Caco-2 (cell line): ENCODE data around the gene MAST4. TPM values are rescaled to one million over a fixed set of nuclear protein-coding genes. Genes with fewer than 3 reads are reported as not detected.

Experiments
- BruUV-seq: library from RNA; stranded (reverse); fragments of 400-500 nt; replicated peaks from 2 replicates; lab custom pipeline; 2021; lab: Mats Ljungman, UMichigan
- CTCF ChIA-PET: fragments of 300-600 bp; sonication (Branson Sonifier 250); formaldehyde crosslinking; loops from one replicate; lab custom pipeline; 2022; ENCODE audit warnings: antibody characterized with exemption; lab: Charles Lee
- POLR2A ChIA-PET: fragments of 300-600 bp; sonication (Branson Sonifier 250); formaldehyde crosslinking; loops from one replicate; lab custom pipeline; 2022; ENCODE audit warnings: antibody characterized with exemption; lab: Charles Lee
- DNase-seq, 2 experiments: peaks; one replicate each; pipeline versions ENCODE4 v3.0.0 to v3.0.0-alpha.2; 2020 to 2022
- H3K27me3 ChIP-seq: replicated peaks from 2 replicates; pipeline ENCODE4 v1.6.0; 2011; ENCODE audit warnings: low read length; ENCODE audit not compliant: control insufficient read depth, insufficient read depth
- H3K36me3 ChIP-seq: 2 replicates; pipeline ENCODE4 v1.5.1; 2011; ENCODE audit warnings: low read length; ENCODE audit not compliant: control insufficient read depth, insufficient read depth
- H3K4me1 ChIP-seq: fragments of 250-450 bp; sonication (Bioruptor Pico); 2 replicates; pipeline ENCODE4 v1.5.1; 2020; ENCODE audit warnings: mild to moderate bottlenecking
- H3K4me3 ChIP-seq: 2 replicates; pipeline ENCODE4 v1.5.1; 2011; ENCODE audit warnings: low read depth, mild to moderate bottlenecking, control low read depth, low read length
- H3K9me3 ChIP-seq: fragments of 250-450 bp; sonication (Bioruptor Pico); 2 replicates; pipeline ENCODE4 v1.5.1; 2020; ENCODE audit warnings: mild to moderate bottlenecking, moderate library complexity
- H3K27ac Mint-ChIP-seq: one replicate; pipeline ENCODE4 v1.8.0; 2022; ENCODE audit warnings: mixed read lengths; ENCODE audit not compliant: unreplicated experiment
- H3K27me3 Mint-ChIP-seq: one replicate; pipeline ENCODE4 v1.8.0; 2022; ENCODE audit warnings: mixed read lengths; ENCODE audit not compliant: insufficient read depth, unreplicated experiment
- H3K36me3 Mint-ChIP-seq: one replicate; pipeline ENCODE4 v1.8.0; 2022; ENCODE audit warnings: mild to moderate bottlenecking, mixed read lengths; ENCODE audit not compliant: insufficient read depth, unreplicated experiment
- H3K4me1 Mint-ChIP-seq: one replicate; pipeline ENCODE4 v1.8.0; 2022; ENCODE audit warnings: low read depth, mixed read lengths; ENCODE audit not compliant: unreplicated experiment
- H3K4me3 Mint-ChIP-seq: one replicate; pipeline ENCODE4 v1.8.0; 2022; ENCODE audit warnings: mild to moderate bottlenecking, moderate library complexity, mixed read lengths; ENCODE audit not compliant: unreplicated experiment
- H3K9me3 Mint-ChIP-seq: one replicate; pipeline ENCODE4 v1.8.0; 2022; ENCODE audit warnings: mixed read lengths; ENCODE audit not compliant: unreplicated experiment
- intact Hi-C: fragments of 100-400 bp; cut with micrococcal nuclease; formaldehyde crosslinking; loops from one replicate; pipeline ENCODE4 v1.10.0; 2022; ENCODE audit not compliant: unreplicated experiment
- total RNA-seq: library from RNA; stranded (reverse); gene quantifications from 2 replicates; pipeline ENCODE4 v1.2.3, GENCODE V29; 2022
- TF ChIP-seq, protein P1 (sequence below), 2 experiments: fragments of 200-600 bp in 1 of 2; IDR thresholded peaks; 1 replicate in 1 of 2; 2 replicates in 1 of 2; pipeline versions ENCODE4 v1.5.1 to v1.8.0; 2011 to 2022; ENCODE audit warnings: antibody characterized with exemption in 1 of 2, control low read depth in 1 of 2, inconsistent platforms in 1 of 2, low read depth in 1 of 2, low read length in 1 of 2, mild to moderate bottlenecking in 1 of 2, moderate library complexity in 1 of 2; ENCODE audit not compliant: insufficient read depth in 1 of 2, severe bottlenecking in 1 of 2, unreplicated experiment in 1 of 2

Gene MAST4
- total RNA-seq, 1 experiment from 2014 or later: 17.8 TPM

DNA sequence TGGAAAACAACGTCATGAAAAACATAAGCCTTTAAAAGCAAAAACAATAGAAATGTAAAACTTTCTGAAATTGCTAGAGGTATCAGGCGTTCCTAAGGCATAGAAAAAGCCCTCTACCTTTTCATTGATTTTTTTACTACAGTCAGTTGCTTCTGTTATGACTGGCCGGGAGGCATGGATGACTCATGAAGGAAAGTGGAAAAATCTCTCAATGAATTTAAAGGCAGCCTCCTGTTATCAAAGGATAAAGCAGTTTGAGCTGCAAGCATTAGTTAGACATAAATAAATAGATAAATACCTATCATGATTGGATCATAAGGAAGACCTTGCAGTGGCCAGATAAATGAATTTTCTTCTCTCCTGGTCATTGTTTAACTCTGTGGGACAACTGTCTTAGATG lies 281.6 kb downstream of the MAST4 start:
- Histone ChIP-seq H3K4me1 (peaks cover 25% of the 10 kb centered on the region), H3K27me3 (no peaks in the 10 kb centered on the region; the same call in 1 of the 2 replicates), H3K36me3 (no peaks in the 10 kb centered on the region), H3K9me3 (no peaks in the 10 kb centered on the region), H3K4me3 (no peak overlapping the region)
- no TSS peak for BruUV-seq
- Mint-ChIP-seq H3K27me3 (no peaks in the 10 kb centered on the region), H3K4me3 (no peak overlapping the region), H3K27ac (no peak overlapping the region), H3K9me3 (no peaks in the 10 kb centered on the region), H3K36me3 (no peaks in the 10 kb centered on the region), H3K4me1 (peaks cover 15% of the 10 kb centered on the region)
- intact Hi-C loops: no loop called here
- POLR2A ChIA-PET: no interaction called here
- CTCF ChIA-PET: no interaction called here
- no peak for DNase-seq
- TF ChIP-seq, protein P1, sequence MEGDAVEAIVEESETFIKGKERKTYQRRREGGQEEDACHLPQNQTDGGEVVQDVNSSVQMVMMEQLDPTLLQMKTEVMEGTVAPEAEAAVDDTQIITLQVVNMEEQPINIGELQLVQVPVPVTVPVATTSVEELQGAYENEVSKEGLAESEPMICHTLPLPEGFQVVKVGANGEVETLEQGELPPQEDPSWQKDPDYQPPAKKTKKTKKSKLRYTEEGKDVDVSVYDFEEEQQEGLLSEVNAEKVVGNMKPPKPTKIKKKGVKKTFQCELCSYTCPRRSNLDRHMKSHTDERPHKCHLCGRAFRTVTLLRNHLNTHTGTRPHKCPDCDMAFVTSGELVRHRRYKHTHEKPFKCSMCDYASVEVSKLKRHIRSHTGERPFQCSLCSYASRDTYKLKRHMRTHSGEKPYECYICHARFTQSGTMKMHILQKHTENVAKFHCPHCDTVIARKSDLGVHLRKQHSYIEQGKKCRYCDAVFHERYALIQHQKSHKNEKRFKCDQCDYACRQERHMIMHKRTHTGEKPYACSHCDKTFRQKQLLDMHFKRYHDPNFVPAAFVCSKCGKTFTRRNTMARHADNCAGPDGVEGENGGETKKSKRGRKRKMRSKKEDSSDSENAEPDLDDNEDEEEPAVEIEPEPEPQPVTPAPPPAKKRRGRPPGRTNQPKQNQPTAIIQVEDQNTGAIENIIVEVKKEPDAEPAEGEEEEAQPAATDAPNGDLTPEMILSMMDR (IDR thresholded peaks at IDR 0.05; ENCODE audit: insufficient read depth in 1 of 2, low read depth in 1 of 2, low read length in 1 of 2, severe bottlenecking in 1 of 2, unreplicated experiment in 1 of 2): no peak

DNA sequence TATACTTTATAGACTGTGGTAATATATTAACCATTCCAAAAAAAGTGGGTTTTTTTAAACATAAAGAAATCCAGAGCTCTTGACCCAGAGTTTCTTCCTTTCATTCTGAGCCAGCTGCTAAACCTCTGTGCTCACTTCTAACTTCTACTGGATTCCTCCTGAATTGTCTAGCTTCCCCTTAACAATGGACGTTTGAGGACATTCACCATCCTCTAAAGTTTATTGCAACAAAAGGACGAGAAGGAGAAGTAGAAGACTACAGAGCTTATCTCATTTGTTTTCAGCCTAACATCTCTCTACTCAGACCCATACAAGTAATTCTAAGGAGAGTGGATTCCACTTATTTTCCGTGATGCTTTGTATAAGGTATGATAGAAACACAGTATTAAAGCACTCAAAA lies 284.2 kb downstream of the MAST4 start:
- H3K4me1 ChIP-seq: peaks cover 4% of the 10 kb centered on the region; the same call in 1 of the 2 replicates

DNA sequence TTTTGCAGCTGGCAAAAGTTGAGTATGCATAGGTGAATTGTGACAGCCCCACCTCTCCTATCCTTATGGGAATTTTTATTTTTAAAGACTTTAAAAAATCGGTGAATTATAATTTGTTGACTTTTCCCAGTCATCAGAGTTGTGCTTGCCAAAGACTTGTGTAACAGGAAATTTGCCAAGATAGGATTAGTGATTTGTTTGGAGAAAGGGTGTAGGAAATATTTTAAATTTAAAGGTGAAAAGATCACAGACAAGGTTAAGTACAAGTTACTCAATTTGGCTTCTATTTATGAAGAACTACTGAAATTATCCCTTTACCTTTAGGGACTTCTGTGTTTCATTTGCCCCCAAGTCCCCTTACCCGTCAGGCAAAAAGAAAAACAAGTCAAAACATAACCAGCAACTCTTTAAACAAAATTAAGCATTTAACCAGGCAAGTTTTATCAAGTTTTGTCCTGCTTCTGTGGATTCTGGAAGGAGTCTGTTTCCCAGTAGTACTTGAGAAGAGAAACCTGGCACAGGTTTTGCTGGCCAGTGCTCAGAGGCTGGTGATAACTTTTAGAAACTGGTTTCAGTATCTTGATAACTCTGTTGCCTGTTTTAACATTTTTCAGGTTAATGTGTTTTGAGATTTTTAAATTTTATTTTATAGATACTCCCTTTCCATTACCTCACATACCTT lies 285.4 kb downstream of the MAST4 start:
- Histone ChIP-seq H3K4me3 (no peak overlapping the region), H3K36me3 (no peaks in the 10 kb centered on the region), H3K27me3 (no peaks in the 10 kb centered on the region), H3K4me1 (peaks cover 4% of the 10 kb centered on the region; the same call in 1 of the 2 replicates), H3K9me3 (no peaks in the 10 kb centered on the region)
- H3K4me1 Mint-ChIP-seq: peaks cover 6% of the 10 kb centered on the region
- TF ChIP-seq, protein P1 (IDR thresholded peaks at IDR 0.05; ENCODE audit: insufficient read depth in 1 of 2, low read depth in 1 of 2, low read length in 1 of 2, severe bottlenecking in 1 of 2, unreplicated experiment in 1 of 2): no peak
- no peaks in the 10 kb centered on the region for H3K27me3 Mint-ChIP-seq
- CTCF ChIA-PET: no interaction called here
- intact Hi-C loops: no loop called here
- H3K27ac Mint-ChIP-seq: no peak overlapping the region
- POLR2A ChIA-PET: no interaction called here
- H3K36me3 Mint-ChIP-seq: no peaks in the 10 kb centered on the region
- no peaks in the 10 kb centered on the region for H3K9me3 Mint-ChIP-seq
- no peak overlapping the region for H3K4me3 Mint-ChIP-seq
- DNase-seq: no peak
- no TSS peak for BruUV-seq

More for the DNA sequence above, 284.2 kb downstream of the MAST4 start:
- peaks cover 6% of the 10 kb centered on the region for H3K4me1 Mint-ChIP-seq
- Histone ChIP-seq H3K9me3 (no peaks in the 10 kb centered on the region), H3K4me3 (no peak overlapping the region), H3K36me3 (no peaks in the 10 kb centered on the region), H3K27me3 (no peaks in the 10 kb centered on the region; the same call in 1 of the 2 replicates)
- intact Hi-C loops: no loop called here
- no peak overlapping the region for H3K27ac Mint-ChIP-seq
- no peak for DNase-seq
- H3K27me3 Mint-ChIP-seq: no peaks in the 10 kb centered on the region
- ChIA-PET POLR2A (no interaction called here), CTCF (no interaction called here)
- no peaks in the 10 kb centered on the region for H3K9me3 Mint-ChIP-seq
- no peak overlapping the region for H3K4me3 Mint-ChIP-seq
- TF ChIP-seq, protein P1 (IDR thresholded peaks at IDR 0.05; ENCODE audit: insufficient read depth in 1 of 2, low read depth in 1 of 2, low read length in 1 of 2, severe bottlenecking in 1 of 2, unreplicated experiment in 1 of 2): no peak
- H3K36me3 Mint-ChIP-seq: no peaks in the 10 kb centered on the region
- no TSS peak for BruUV-seq
